ENCODE data around the gene MAGI1.

The MAGI1 gene

GRCh38 chr3:65552434-65552833, 486.3 kb downstream of the MAGI1 start:
- TF ChIP-seq ZC3H10 (CRISPR knock-in tag; IDR thresholded peaks at IDR 0.05) (no peak), RARB (CRISPR knock-in tag; IDR thresholded peaks at IDR 0.05) (no peak), SNAI2 (CRISPR knock-in tag; IDR thresholded peaks at IDR 0.05) (no peak), BACH2 (CRISPR knock-in tag; IDR thresholded peaks at IDR 0.05; ENCODE audit: borderline replicate concordance) (no peak), OSR1 (CRISPR knock-in tag; IDR thresholded peaks at IDR 0.05) (no peak), CSRNP3 (CRISPR knock-in tag; IDR thresholded peaks at IDR 0.05) (no peak), ZFP3 (CRISPR knock-in tag; IDR thresholded peaks at IDR 0.05) (no peak), TOX (CRISPR knock-in tag; IDR thresholded peaks at IDR 0.05; ENCODE audit: borderline replicate concordance) (no peak), TCF4 (CRISPR knock-in tag; IDR thresholded peaks at IDR 0.05; ENCODE audit: borderline replicate concordance) (no peak), POU6F1 (CRISPR knock-in tag; IDR thresholded peaks at IDR 0.05; ENCODE audit: borderline replicate concordance, low read depth) (no peak)
- ATAC-seq, result no peak

- no peak for ATAC-seq
- TF ChIP-seq RARB (CRISPR knock-in tag; IDR thresholded peaks at IDR 0.05) (no peak), ZNF565 (CRISPR knock-in tag; conservative IDR thresholded peaks at IDR 0.05; ENCODE audit: low read depth) (no peak), CSDC2 (CRISPR knock-in tag; IDR thresholded peaks at IDR 0.05) (no peak), PPARA (CRISPR knock-in tag; IDR thresholded peaks at IDR 0.05; ENCODE audit: borderline replicate concordance) (no peak), ESRRG (CRISPR knock-in tag; IDR thresholded peaks at IDR 0.05) (no peak), CREB5 (CRISPR knock-in tag; IDR thresholded peaks at IDR 0.05; ENCODE audit: low read depth) (no peak), CSRNP3 (CRISPR knock-in tag; IDR thresholded peaks at IDR 0.05) (no peak), ARNTL (CRISPR knock-in tag; IDR thresholded peaks at IDR 0.05; ENCODE audit: borderline replicate concordance, low read depth) (no peak), ISL1 (CRISPR knock-in tag; IDR thresholded peaks at IDR 0.05) (no peak; the same call in 1 of the 2 replicates), TCF4 (CRISPR knock-in tag; IDR thresholded peaks at IDR 0.05; ENCODE audit: borderline replicate concordance) (no peak), BACH2 (CRISPR knock-in tag; IDR thresholded peaks at IDR 0.05; ENCODE audit: borderline replicate concordance) (no peak), PATZ1 (CRISPR knock-in tag; IDR thresholded peaks at IDR 0.05; ENCODE audit: borderline replicate concordance) (no peak), TOX (CRISPR knock-in tag; IDR thresholded peaks at IDR 0.05; ENCODE audit: borderline replicate concordance) (no peak), ZNF8 (CRISPR knock-in tag; IDR thresholded peaks at IDR 0.05) (no peak)
These were observed 486.8 kb downstream of the MAGI1 start for GRCh38 chr3:65551945-65552344.

- no peak for ATAC-seq
- no peak for TF ChIP-seq GLIS3 (CRISPR knock-in tag; IDR thresholded peaks at IDR 0.05)
- no peak for TF ChIP-seq ZNF70 (CRISPR knock-in tag; IDR thresholded peaks at IDR 0.05)
- no peak for TF ChIP-seq ZFP30 (CRISPR knock-in tag; IDR thresholded peaks at IDR 0.05)
- no peak for TF ChIP-seq ZC3H10 (CRISPR knock-in tag; IDR thresholded peaks at IDR 0.05)
- no peak for TF ChIP-seq CSRNP3 (CRISPR knock-in tag; IDR thresholded peaks at IDR 0.05)
- TF ChIP-seq PATZ1 (CRISPR knock-in tag; IDR thresholded peaks at IDR 0.05; ENCODE audit: borderline replicate concordance), result no peak
- no peak for TF ChIP-seq POU6F1 (CRISPR knock-in tag; IDR thresholded peaks at IDR 0.05; ENCODE audit: borderline replicate concordance, low read depth)
These were observed 488.6 kb downstream of the MAGI1 start for GRCh38 chr3:65550137-65550536.
